H7 (cell line): Measurements from ENCODE around the gene C7orf57. TPM values are rescaled to one million over a fixed set of nuclear protein-coding genes. Genes with fewer than 3 reads are reported as not detected.
"Not testable (repeated sequence)": the region's sequence is repeated elsewhere in the genome, so short reads cannot be mapped to it uniquely, and the experiment has no call there.

ENCODE experiments used
- DNase-seq: peaks from one replicate; pipeline ENCODE4 v3.0.0; 2012
- H3K27me3 ChIP-seq: 2 replicates; pipeline ENCODE4 v1.6.0; 2011; ENCODE audit warnings: mild to moderate bottlenecking, low read length; ENCODE audit not compliant: control insufficient read depth, insufficient read depth
- H3K36me3 ChIP-seq: replicated peaks from 2 replicates; pipeline ENCODE4 v1.5.1; 2011; ENCODE audit warnings: low read length; ENCODE audit not compliant: control insufficient read depth, insufficient read depth
- H3K4me3 ChIP-seq: 2 replicates; pipeline ENCODE4 v1.5.1; 2011; ENCODE audit warnings: low read depth, mild to moderate bottlenecking, control low read depth, low read length, moderate library complexity; ENCODE audit not compliant: insufficient read depth
- total RNA-seq: library from RNA; depleted of rRNA; stranded (reverse); fragments of >200 nt; shearing (Covaris generic); gene quantifications from 2 replicates; pipeline ENCODE4 v1.2.3, GENCODE V29; 2014; rRNA removed

C7orf57 gene
- total RNA-seq, result 0.35 and 0.85 TPM in 2 replicates

DNA sequence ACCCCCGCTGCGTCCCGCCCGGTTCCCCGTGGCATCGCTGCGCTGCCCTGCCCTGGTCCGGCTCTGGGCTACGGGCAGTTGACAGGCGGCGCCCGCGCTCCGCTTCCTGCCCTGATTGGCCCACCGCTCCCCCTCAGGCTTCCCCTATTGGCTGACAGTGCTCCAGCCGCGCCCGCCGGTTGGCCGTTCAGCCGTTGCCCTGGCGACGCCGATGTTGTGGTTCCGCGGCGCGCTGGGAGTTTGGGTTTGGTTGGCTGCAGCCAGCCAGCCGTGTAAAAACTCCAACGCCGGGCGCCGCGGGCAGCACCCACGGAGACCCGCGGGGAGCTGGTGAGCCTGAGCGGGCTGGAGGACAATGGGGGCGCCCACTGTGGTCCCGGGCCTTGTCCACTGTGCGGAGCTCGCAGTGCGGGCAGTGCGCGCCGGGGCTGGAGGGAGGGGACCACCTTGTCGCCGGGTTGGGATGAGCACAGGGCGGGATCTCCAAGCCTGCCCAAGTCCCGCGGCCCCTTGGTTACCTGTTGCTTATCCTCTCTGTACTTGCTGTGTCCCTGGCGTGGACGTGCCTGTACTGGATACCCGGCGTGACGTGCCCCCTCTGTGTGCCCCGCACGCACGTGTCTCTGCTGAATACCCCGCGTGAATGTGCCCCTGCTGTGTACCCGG is at the start of gene C7orf57:
C7orf57 (plus strand) TSS at position 243 of the 666 bp plus-strand sequence. CDS start 766 bp downstream, outside the sequence.
- H3K4me3 ChIP-seq, result peak within 1 kb of the TSS; percentile 57
- no peaks in the 10 kb centered on the region for H3K36me3 ChIP-seq
- DNase-seq, result peak; percentile 97
- peaks cover 29% of the 10 kb centered on the region for H3K27me3 ChIP-seq

DNA sequence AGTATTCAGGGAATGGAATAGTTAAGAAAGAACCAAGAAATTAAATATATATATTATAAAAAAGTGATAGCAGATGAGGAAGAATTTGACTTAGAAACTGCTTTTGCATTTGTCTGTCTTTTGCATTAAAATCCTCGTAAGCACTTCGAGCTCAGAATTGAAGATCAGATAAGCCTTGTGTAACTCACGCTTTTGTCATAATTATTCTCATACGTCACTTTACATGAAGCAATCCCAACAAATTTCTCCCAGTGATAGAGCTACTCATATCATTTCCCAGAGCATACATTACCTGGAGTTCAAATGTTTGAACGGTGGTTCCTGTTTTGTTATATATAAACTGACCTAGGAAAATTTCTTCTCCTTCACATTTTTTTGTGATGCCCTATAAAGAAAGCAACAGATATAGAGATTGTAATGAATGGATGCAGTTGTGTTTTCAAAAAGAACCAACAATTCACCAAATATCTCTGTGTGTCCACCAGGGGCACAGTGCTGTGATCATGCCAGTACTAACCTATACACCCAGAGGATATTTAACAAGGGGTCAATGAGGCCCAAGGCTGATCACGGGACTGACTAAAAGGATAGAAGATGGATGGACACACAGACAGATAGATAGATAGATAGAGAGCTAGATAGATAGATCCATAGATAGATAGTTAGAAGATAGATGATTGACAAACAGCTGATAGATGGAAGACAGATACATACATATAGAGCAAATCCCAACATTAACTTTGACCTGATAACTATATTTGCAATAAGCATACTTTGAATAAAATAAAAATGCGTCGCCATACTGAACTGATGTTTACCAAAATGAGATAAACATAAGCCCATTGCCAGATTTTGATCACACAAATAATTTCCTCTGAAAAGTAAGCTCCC is 46.6 kb upstream of the C7orf57 start:
- H3K36me3 ChIP-seq, result no peaks in the 10 kb centered on the region
- no peak overlapping the region for H3K4me3 ChIP-seq
- no peaks in the 10 kb centered on the region for H3K27me3 ChIP-seq
- DNase-seq, result peak; percentile 51

GRCh38 chr7:47989607-47990400 is 45.5 kb upstream of the C7orf57 start:
- H3K36me3 ChIP-seq, H3K27me3 ChIP-seq, H3K4me3 ChIP-seq, DNase-seq: not testable (repeated sequence)

GRCh38 chr7:47990592-47990991 is 44.8 kb upstream of the C7orf57 start:
- H3K4me3 ChIP-seq, result no peak overlapping the region
- no peaks in the 10 kb centered on the region for H3K36me3 ChIP-seq
- no peak for DNase-seq
- no peaks in the 10 kb centered on the region for H3K27me3 ChIP-seq

DNA sequence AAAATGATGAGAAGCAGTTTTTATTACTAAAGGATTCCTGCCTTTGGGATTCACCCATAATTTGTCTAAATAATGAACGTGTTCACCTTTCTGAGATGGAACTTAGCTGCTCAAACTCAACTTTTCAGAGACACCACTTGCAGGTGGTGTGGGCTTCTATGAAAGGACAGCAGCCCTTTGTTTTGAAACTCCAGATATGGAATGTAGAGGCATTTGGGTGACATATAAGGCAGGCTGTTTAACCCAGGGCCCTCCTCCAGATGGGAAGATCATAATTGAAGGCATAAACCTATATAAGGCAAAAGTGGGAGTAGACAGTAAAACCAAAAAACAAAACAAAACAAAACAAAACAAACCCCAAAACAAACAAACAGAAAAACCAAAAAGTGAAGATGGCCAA is 44.1 kb upstream of the C7orf57 start:
- Histone ChIP-seq H3K4me3 (no peak overlapping the region), H3K36me3 (no peaks in the 10 kb centered on the region), H3K27me3 (no peaks in the 10 kb centered on the region)
- DNase-seq, result no peak

- Histone ChIP-seq H3K36me3 (no peaks in the 10 kb centered on the region), H3K27me3 (no peaks in the 10 kb centered on the region), H3K4me3 (peak overlapping the region; percentile 28)
- peak; percentile 90 for DNase-seq
These were observed 43.5 kb upstream of the C7orf57 start for GRCh38 chr7:47991741-47992311.

- Histone ChIP-seq H3K27me3 (no peaks in the 10 kb centered on the region), H3K4me3 (no peak overlapping the region), H3K36me3 (no peaks in the 10 kb centered on the region)
- no peak for DNase-seq
These were observed 42.9 kb upstream of the C7orf57 start for GRCh38 chr7:47992446-47992845.

- H3K27me3 ChIP-seq, result no peaks in the 10 kb centered on the region
- H3K36me3 ChIP-seq, result no peaks in the 10 kb centered on the region
- H3K4me3 ChIP-seq, result no peak overlapping the region
- DNase-seq, result no peak
These were observed 35.9 kb upstream of the C7orf57 start for GRCh38 chr7:47999413-47999812.

GRCh38 chr7:48000164-48000563 is 35.2 kb upstream of the C7orf57 start:
- H3K36me3 ChIP-seq, H3K4me3 ChIP-seq, H3K27me3 ChIP-seq, DNase-seq: not testable (repeated sequence)

DNA sequence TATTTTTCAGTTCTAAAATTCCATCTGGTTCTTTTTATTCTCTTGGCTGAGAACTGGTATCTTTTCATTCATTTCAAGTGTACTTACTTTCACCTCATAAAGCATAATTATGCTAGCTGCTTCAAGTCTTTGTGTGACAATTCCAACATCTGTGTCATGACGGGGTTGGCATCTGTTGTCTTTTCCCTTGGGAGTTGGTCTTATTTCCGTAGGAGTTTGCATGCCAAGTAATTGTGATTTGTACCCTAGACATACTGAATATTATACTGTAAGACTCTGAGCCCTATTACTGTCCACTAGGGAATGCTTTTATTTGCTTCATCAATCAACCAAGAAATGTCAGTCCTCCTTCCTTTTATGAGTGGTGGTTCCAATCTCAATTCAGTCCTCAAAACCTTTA is 31.3 kb upstream of the C7orf57 start:
- Histone ChIP-seq H3K4me3 (no peak overlapping the region), H3K27me3 (no peaks in the 10 kb centered on the region), H3K36me3 (no peaks in the 10 kb centered on the region)
- no peak for DNase-seq

- Histone ChIP-seq H3K27me3 (no peaks in the 10 kb centered on the region), H3K36me3 (no peaks in the 10 kb centered on the region), H3K4me3 (no peak overlapping the region)
- DNase-seq, result no peak
These were observed 30.7 kb upstream of the C7orf57 start for GRCh38 chr7:48004638-48005037.

DNA sequence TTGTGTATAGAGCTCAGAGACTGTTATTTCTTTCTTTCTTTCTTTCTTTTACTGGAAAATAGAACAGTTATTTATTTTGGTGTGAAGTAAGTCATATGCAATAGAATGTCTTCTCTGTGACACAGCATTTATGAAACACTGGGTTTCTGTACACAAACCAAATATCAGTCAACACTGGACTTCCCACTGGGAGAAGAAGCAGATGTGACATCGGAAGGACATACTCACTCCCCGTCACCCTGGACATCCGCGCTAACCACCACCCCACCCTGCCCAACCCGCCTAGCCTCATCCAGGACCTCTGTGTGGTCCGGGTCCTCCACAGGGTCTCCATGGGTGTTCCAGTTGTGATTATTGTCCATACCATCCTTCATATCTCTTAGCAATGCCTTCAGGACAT is 28.5 kb upstream of the C7orf57 start:
- no peak for DNase-seq
- Histone ChIP-seq H3K27me3 (no peaks in the 10 kb centered on the region; the same call in 1 of the 2 replicates), H3K36me3 (no peaks in the 10 kb centered on the region), H3K4me3 (no peak overlapping the region)

DNA sequence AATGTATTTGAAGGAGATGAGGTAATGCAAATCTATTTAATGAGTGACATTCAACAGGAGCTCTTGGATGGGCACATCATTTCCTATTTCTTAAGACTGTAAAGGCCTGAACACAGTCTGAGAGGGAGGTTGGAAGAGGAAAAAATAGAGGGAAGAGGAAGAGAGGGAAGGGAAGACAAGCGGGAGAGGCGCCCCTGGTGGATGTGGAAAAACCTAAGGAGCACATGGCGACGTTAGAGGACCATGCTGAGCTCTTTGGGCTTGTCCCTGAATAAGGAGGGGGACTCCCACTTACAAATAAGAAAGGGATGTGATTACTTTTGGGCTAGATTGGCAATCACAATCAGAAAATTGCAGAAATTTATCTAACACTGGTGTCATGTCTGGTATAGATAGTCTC is 26.1 kb upstream of the C7orf57 start:
- Histone ChIP-seq H3K27me3 (no peaks in the 10 kb centered on the region; the same call in 1 of the 2 replicates), H3K4me3 (no peak overlapping the region), H3K36me3 (no peaks in the 10 kb centered on the region)
- DNase-seq, result peak; percentile 22

DNA sequence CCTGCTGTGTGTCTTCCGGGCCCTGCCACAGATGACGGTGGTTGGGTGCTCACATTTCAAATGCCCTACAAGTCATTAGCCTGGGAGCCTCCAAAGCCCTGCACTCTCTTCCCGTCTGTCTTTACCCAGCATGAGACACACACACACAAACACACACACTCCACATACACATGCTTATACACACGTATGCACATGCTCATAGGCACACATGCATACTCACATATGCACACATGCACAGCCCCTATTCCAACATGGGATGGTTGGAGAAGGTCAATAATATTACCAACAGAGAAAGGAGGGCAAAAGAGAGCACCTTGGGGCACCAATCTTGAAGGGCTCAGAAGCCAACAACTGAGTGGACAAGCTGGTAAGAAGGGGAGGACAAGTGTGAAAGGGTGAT is 25.4 kb upstream of the C7orf57 start:
- Histone ChIP-seq H3K27me3 (no peaks in the 10 kb centered on the region; the same call in 1 of the 2 replicates), H3K36me3 (no peaks in the 10 kb centered on the region), H3K4me3 (no peak overlapping the region)
- no peak for DNase-seq
